Stomach (tissue), 4 donors: ENCODE measurements around the gene TCF12.

Experiments used
- CTCF ChIP-seq, 7 experiments: fragments of 450-650 bp in 4 of 7; fragments of 200-600 bp in 3 of 7; sonication (generic) in 3 of 7; IDR thresholded peaks; one replicate each; pipeline ENCODE4 v1.5.1; 2016 to 2019; ENCODE audit warnings: antibody characterized with exemption in 7 of 7, control low read depth in 2 of 7, mild to moderate bottlenecking in 1 of 7
- EP300 ChIP-seq: sonication (generic); formaldehyde crosslinking; IDR thresholded peaks from one replicate; pipeline ENCODE4 v1.6.1; 2017; ENCODE audit warnings: antibody characterized with exemption
- POLR2A ChIP-seq, 4 donors: fragments of 450-650 bp; IDR thresholded peaks; one replicate each; pipeline ENCODE4 v1.6.1; 2016; ENCODE audit warnings: antibody characterized with exemption in 4 of 4, control low read depth in 2 of 4, mild to moderate bottlenecking in 1 of 4, moderate library complexity in 1 of 4
- POLR2AphosphoS5 ChIP-seq, 3 donors: sonication (generic); formaldehyde crosslinking; IDR thresholded peaks; one replicate each; pipeline ENCODE4 v1.6.1; 2016; ENCODE audit warnings: antibody characterized with exemption in 3 of 3

GRCh38 chr15:57198131-57198530 lies 279.7 kb downstream of the TCF12 start:
- TF ChIP-seq CTCF (IDR thresholded peaks at IDR 0.05) (no peak), EP300 (no peak), POLR2AphosphoS5 (IDR thresholded peaks at IDR 0.05) (no peak), POLR2A (IDR thresholded peaks at IDR 0.05) (no peak)
